ENCODE data around the gene LSS.

- TF ChIP-seq, protein P1, sequence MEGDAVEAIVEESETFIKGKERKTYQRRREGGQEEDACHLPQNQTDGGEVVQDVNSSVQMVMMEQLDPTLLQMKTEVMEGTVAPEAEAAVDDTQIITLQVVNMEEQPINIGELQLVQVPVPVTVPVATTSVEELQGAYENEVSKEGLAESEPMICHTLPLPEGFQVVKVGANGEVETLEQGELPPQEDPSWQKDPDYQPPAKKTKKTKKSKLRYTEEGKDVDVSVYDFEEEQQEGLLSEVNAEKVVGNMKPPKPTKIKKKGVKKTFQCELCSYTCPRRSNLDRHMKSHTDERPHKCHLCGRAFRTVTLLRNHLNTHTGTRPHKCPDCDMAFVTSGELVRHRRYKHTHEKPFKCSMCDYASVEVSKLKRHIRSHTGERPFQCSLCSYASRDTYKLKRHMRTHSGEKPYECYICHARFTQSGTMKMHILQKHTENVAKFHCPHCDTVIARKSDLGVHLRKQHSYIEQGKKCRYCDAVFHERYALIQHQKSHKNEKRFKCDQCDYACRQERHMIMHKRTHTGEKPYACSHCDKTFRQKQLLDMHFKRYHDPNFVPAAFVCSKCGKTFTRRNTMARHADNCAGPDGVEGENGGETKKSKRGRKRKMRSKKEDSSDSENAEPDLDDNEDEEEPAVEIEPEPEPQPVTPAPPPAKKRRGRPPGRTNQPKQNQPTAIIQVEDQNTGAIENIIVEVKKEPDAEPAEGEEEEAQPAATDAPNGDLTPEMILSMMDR (IDR thresholded peaks at IDR 0.05; ENCODE audit: extremely low read depth in 1 of 2, insufficient read depth in 1 of 2, low read depth in 1 of 2, low read length in 2 of 2): no peak
- TF ChIP-seq EZH2 (IDR thresholded peaks at IDR 0.05; ENCODE audit: borderline replicate concordance, low read depth, low read length, severe bottlenecking) (no peak), POLR2AphosphoS5 (IDR thresholded peaks at IDR 0.05; ENCODE audit: insufficient read depth, low read depth, low read length) (no peak), JUN (IDR thresholded peaks at IDR 0.05; ENCODE audit: borderline replicate concordance, insufficient read depth, insufficient read length, low read depth) (no peak), MYC (IDR thresholded peaks at IDR 0.05; ENCODE audit: low read depth, low read length) (no peak), POLR2A (IDR thresholded peaks at IDR 0.05; ENCODE audit: low read depth, low read length) (no peak)
- TF ChIP-seq, protein P2, sequence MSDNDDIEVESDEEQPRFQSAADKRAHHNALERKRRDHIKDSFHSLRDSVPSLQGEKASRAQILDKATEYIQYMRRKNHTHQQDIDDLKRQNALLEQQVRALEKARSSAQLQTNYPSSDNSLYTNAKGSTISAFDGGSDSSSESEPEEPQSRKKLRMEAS (IDR thresholded peaks at IDR 0.05; ENCODE audit: insufficient read depth, insufficient read length): no peak
Observed at GRCh38 chr21:46256501-46256994, 28.0 kb upstream of the LSS start.

Data from endothelial cell of umbilical vein (primary cell).